K562 (cell line): Measurements from ENCODE around the gene CEP76. TPM values are rescaled to one million over a fixed set of nuclear protein-coding genes. Genes with fewer than 3 reads are reported as not detected.

Experiments used
- ATAC-seq: fragments of 200-7000 bp; cut with Tn5 transposase; 3 replicates; pipeline ENCODE4 v1.9.1; 2020; ENCODE audit warnings: moderate library complexity
- BruUV-seq: library from RNA; stranded (reverse); fragments of 400-500 nt; replicated peaks from 2 replicates; lab custom pipeline; 2021; lab: Mats Ljungman, UMichigan
- CTCF ChIA-PET: fragments of 300-600 bp; formaldehyde crosslinking; extraction: SDS; loops from one replicate; lab custom pipeline; 2021; ENCODE audit warnings: low intra/inter-chr PET ratio; lab: Yijun Ruan, JAX
- POLR2A ChIA-PET: fragments of 300-600, 350-650 bp; sonication (Branson Sonifier 250); formaldehyde crosslinking; extraction: SDS; loops from one replicate; lab custom pipeline; 2021; ENCODE audit warnings: antibody characterized with exemption, inconsistent platforms; lab: Yijun Ruan, JAX
- DNase-seq, 4 experiments: peaks; one replicate each; pipeline versions ENCODE4 v3.0.0 to v3.0.0-alpha.2; 2011 to 2018; ENCODE audit warnings: low spot score in 3 of 4, mixed read lengths in 3 of 4; ENCODE audit errors: extremely low read depth in 1 of 4
- FAIRE-seq: peaks from 2 replicates; lab custom pipeline; 2011; peaks lifted over from hg19 to GRCh38; lab: Jason Lieb, UNC
- H2AFZ ChIP-seq: 2 replicates; pipeline ENCODE4 v1.6.0; 2011; ENCODE audit warnings: low read depth, low read length, control low read depth, inconsistent platforms
- H3K27ac ChIP-seq: fragments of 200-600 bp; 3 replicates; pipeline ENCODE4 v1.8.0; 2011; ENCODE audit warnings: low read depth, mild to moderate bottlenecking, control low read depth, inconsistent platforms, low read length, moderate library complexity, mixed read lengths; ENCODE audit errors: extremely low read depth
- H3K27me3 ChIP-seq, 2 experiments: fragments of 300-600 bp in 1 of 2; 2 replicates in 1 of 2; 3 replicates in 1 of 2; pipeline versions ENCODE4 v1.6.0 to v1.8.0; 2011; ENCODE audit warnings: inconsistent platforms in 2 of 2, low read length in 2 of 2, mild to moderate bottlenecking in 1 of 2, mixed read lengths in 1 of 2, moderate library complexity in 1 of 2; ENCODE audit not compliant: control insufficient read depth in 2 of 2, insufficient read depth in 2 of 2
- H3K36me3 ChIP-seq: fragments of 300-600 bp; 3 replicates; pipeline ENCODE4 v1.8.0; 2011; ENCODE audit warnings: mild to moderate bottlenecking, low read length, inconsistent platforms; ENCODE audit not compliant: control insufficient read depth, insufficient read depth
- H3K4me1 ChIP-seq, 2 experiments: fragments of 200-600 bp in 1 of 2; replicated peaks in 1 of 2; 2 replicates in 1 of 2; 3 replicates in 1 of 2; pipeline versions ENCODE4 v1.5.1 to v1.8.0; 2011; ENCODE audit warnings: inconsistent platforms in 2 of 2, low read length in 2 of 2, mild to moderate bottlenecking in 1 of 2, mixed read lengths in 1 of 2, moderate library complexity in 1 of 2; ENCODE audit not compliant: control insufficient read depth in 2 of 2, insufficient read depth in 2 of 2
- H3K4me2 ChIP-seq: 2 replicates; pipeline ENCODE4 v1.6.1; 2011; ENCODE audit warnings: low read length, control low read depth, inconsistent platforms, mixed read lengths; ENCODE audit not compliant: insufficient read depth
- H3K4me3 ChIP-seq: fragments of 200-600 bp; sonication (generic), shearing (Covaris generic); 2 replicates; pipeline ENCODE4 v1.5.1; 2016; ENCODE audit warnings: control low read depth, inconsistent platforms
- H3K79me2 ChIP-seq: fragments of 200-600 bp; 3 replicates; pipeline ENCODE4 v1.8.0; 2011; ENCODE audit warnings: low read length, inconsistent platforms; ENCODE audit not compliant: control insufficient read depth, insufficient read depth
- H3K9ac ChIP-seq, 2 experiments: 2 replicates each; pipeline versions ENCODE4 v1.6.0 to v1.6.1; 2011; ENCODE audit warnings: low read depth in 2 of 2, low read length in 2 of 2, control low read depth in 1 of 2, inconsistent platforms in 1 of 2, mild to moderate bottlenecking in 1 of 2, mixed read lengths in 1 of 2; ENCODE audit not compliant: insufficient read depth in 1 of 2
- H3K9me1 ChIP-seq: one replicate; pipeline ENCODE4 v1.6.0; 2011; ENCODE audit warnings: inconsistent platforms, mild to moderate bottlenecking, low read length, moderate library complexity; ENCODE audit not compliant: control insufficient read depth, insufficient read depth
- H3K9me3 ChIP-seq: replicated peaks from 2 replicates; pipeline ENCODE4 v1.5.1; 2011; ENCODE audit warnings: low read depth, low read length, inconsistent platforms; ENCODE audit not compliant: control insufficient read depth, insufficient read depth
- H4K20me1 ChIP-seq: replicated peaks from 2 replicates; pipeline ENCODE4 v1.6.1; 2011; ENCODE audit warnings: low read length, inconsistent platforms, mixed read lengths; ENCODE audit not compliant: control insufficient read depth, insufficient read depth
- MLLT1 ChIP-seq, 2 experiments: fragments of 450-650 bp; IDR thresholded peaks; 2 replicates each; pipeline ENCODE4 v1.6.1; 2016
- SP2 ChIP-seq: IDR thresholded peaks from 2 replicates; pipeline ENCODE4 v1.6.1; 2011; ENCODE audit warnings: mild to moderate bottlenecking, low read depth, low read length, moderate library complexity; ENCODE audit not compliant: poor library complexity, severe bottlenecking; ENCODE audit errors: extremely low read depth
- WGBS: fragments of 100-300 bp; shearing (Covaris generic); methylation state at CpG from one replicate; pipeline ENCODE4 v1.1.6; 2016; ENCODE audit warnings: low coverage, mixed read lengths; ENCODE audit not compliant: insufficient coverage; ENCODE audit errors: missing lambda C conversion rate; 5-methylcytosine and 5-hydroxymethylcytosine counted together
- in situ Hi-C: fragments of 300-500 bp; cut with MboI; formaldehyde crosslinking; loops from 4 replicates; pipeline ENCODE4 v1.15.0; 2018; ENCODE audit warnings: inconsistent platforms, mixed read lengths
- intact Hi-C: fragments of 100-400 bp; cut with micrococcal nuclease; formaldehyde crosslinking; loops from 2 replicates; pipeline ENCODE4 v1.14.2; 2022
- polyA plus RNA-seq, 8 experiments: library from polyadenylated mRNA; depleted of rRNA in 4 of 8; stranded (reverse) in 5 of 8; unstranded in 3 of 8; fragments of >200 nt; fragmentation: Nextera tagmentation in 2 of 8; fragmentation: Illumina TruSeq in 1 of 8; extraction: Ambion mirVana in 2 of 8; extraction: Trizol in 1 of 8; gene quantifications; 2 replicates each; pipeline versions ENCODE4 v1.2.1 to v1.2.3, GENCODE V29; 2011 to 2014; ENCODE audit warnings: inconsistent platforms in 1 of 8, missing spikeins in 1 of 8
- total RNA-seq, 7 experiments: library from RNA; depleted of rRNA in 6 of 7; stranded (reverse); fragments of >200 nt in 6 of 7; fragmentation: Illumina TruSeq in 2 of 7; extraction: Trizol in 2 of 7; gene quantifications; 2 replicates each; pipeline versions ENCODE4 v1.2.1 to v1.2.3, GENCODE V29; 2011 to 2021; ENCODE audit warnings: low replicate concordance in 1 of 7

CEP76 gene
- total and polyA plus RNA-seq, 9 of the 15 experiments (the other 6 are each of a cell fraction or from before 2014, with no cell fraction given): 5.3 to 27.3 (median 19.3) TPM

- CTCF ChIA-PET: no interaction called here
- no peak overlapping the region for H3K27ac ChIP-seq
Observed at GRCh38 chr18:12630136-12630535, 72.4 kb downstream of the CEP76 start.

More at GRCh38 chr18:12630136-12630535, 72.4 kb downstream of the CEP76 start:
- ATAC-seq (no peak), DNase-seq (no peak), FAIRE-seq (no peak)
- 86% methylated on average over 6 of the region's 7 CpGs for WGBS
- Histone ChIP-seq H3K4me2 (no peak overlapping the region), H3K9ac (no peak overlapping the region), H3K79me2 (no peaks in the 10 kb centered on the region), H3K4me1 (peaks cover 4 to 7% of the 10 kb centered on the region in 2 experiments; a peak in 3 of 5 replicates), H3K36me3 (no peaks in the 10 kb centered on the region), H3K9me3 (no peaks in the 10 kb centered on the region), H2AFZ (no peak overlapping the region), H3K9me1 (no peaks in the 10 kb centered on the region), H3K27me3 (no peaks in the 10 kb centered on the region), H3K4me3 (no peak overlapping the region), H4K20me1 (no peaks in the 10 kb centered on the region)
- POLR2A ChIA-PET: interaction anchor here (0.8 to 1.3 kb wide), 2 partner anchors 8 to 10 kb away, joined by 3 to 4 read pairs; no protein-coding TSS in a partner anchor
- TF ChIP-seq MLLT1 (IDR thresholded peaks at IDR 0.05) (no peak), SP2 (no peak)
- BruUV-seq: no TSS peak
- intact Hi-C loops: no loop called here
- in situ Hi-C loops: no loop called here
